Mucosa of rectum (tissue), 2 donors: ENCODE data around the gene HGFAC.

ENCODE experiments used
- H3K27ac ChIP-seq, 2 donors: one replicate each; pipeline ENCODE4 v1.7.0; 2013; ENCODE audit warnings: inconsistent platforms in 2 of 2, low read depth in 2 of 2, low read length in 2 of 2
- H3K27me3 ChIP-seq, 2 donors: one replicate each; pipeline ENCODE4 v1.7.0; 2013; ENCODE audit warnings: low read length in 2 of 2; ENCODE audit not compliant: control insufficient read depth in 2 of 2, insufficient read depth in 2 of 2
- H3K36me3 ChIP-seq, 2 donors: one replicate each; pipeline ENCODE4 v1.7.0; 2013; ENCODE audit warnings: low read length in 2 of 2; ENCODE audit not compliant: control insufficient read depth in 2 of 2, insufficient read depth in 2 of 2
- H3K4me1 ChIP-seq, 2 donors: one replicate each; pipeline ENCODE4 v1.7.0; 2013; ENCODE audit warnings: low read length in 2 of 2, mild to moderate bottlenecking in 1 of 2; ENCODE audit not compliant: control insufficient read depth in 2 of 2, insufficient read depth in 2 of 2
- H3K4me3 ChIP-seq, 2 donors: one replicate each; pipeline ENCODE4 v1.7.0; 2013; ENCODE audit warnings: low read length in 2 of 2
- H3K9ac ChIP-seq, 2 donors: one replicate each; pipeline ENCODE4 v1.7.0; 2013; ENCODE audit warnings: low read length in 2 of 2, low read depth in 1 of 2, mild to moderate bottlenecking in 1 of 2
- H3K9me3 ChIP-seq, 2 donors: one replicate each; pipeline ENCODE4 v1.7.0; 2013; ENCODE audit warnings: low read length in 2 of 2; ENCODE audit not compliant: control insufficient read depth in 2 of 2
- donor health status: healthy.
- donor health status: Normal muscosa, but diverticular disease.

The HGFAC gene

DNA sequence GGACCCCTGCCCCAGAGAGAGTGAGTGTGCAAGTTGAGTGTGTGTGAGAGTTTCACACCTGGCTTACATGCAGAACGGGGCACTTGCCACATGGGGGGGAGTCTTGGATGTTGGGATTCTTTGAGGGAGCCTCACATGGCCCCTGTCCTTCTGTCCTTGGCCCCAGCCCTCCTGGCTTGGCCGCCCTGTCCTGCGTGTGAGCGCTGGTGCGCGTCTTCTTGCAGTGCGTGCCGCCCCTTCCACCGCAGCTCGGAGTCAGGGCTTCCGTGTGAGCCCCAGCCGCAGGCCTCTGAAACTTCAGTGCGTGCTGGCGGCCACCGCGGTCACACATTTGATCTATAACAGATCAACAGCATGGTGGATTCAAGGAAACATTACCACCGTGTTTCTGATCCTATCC, 30.1 kb upstream of the HGFAC start:
- Histone ChIP-seq H3K27me3 (no peaks in the 10 kb centered on the region), H3K9ac (no peak overlapping the region), H3K36me3 (peaks cover 7% of the 10 kb centered on the region in 2 donors), H3K27ac (no peak overlapping the region), H3K4me3 (no peak overlapping the region), H3K4me1 (no peaks in the 10 kb centered on the region), H3K9me3 (no peaks in the 10 kb centered on the region)

DNA sequence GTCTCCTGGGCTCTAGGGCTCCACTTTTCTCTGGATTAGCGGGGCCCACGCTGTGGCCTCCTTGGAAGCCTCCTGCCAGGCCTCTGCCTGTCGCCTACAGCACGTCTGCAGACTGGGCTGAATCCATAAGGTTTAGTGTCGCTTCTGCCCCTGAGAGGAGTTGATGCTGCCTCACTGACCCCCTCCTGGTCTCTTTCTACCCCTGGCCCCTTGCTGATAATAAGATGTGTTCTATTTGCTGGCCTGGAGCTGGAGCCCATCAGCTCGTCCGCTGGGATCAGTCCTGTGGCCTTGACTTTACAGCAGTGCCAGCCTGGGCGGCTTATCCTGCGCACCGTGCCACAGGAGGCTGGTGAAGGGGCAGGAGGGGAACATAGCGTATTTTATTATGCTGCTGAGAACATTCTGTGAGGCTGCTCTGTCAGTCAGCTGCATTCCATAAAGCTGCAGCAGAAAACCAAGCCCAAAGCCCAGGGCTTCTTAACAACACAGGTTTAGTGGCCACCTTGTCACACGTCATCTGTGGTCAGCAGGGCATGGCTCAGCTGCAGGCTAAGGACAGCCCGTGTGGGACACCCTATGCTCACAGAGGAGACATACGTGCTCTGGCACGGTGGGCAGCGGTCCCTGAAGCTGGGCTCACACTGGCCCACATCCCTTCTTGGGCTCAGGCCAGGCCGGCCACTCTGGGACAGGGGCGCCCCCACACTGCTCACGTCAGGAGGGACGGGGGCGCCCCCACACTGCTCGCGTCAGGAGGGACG, 29.3 kb upstream of the HGFAC start:
- Histone ChIP-seq H3K9ac (no peak overlapping the region), H3K4me1 (no peaks in the 10 kb centered on the region), H3K27ac (no peak overlapping the region), H3K27me3 (no peaks in the 10 kb centered on the region), H3K4me3 (no peak overlapping the region), H3K9me3 (no peaks in the 10 kb centered on the region), H3K36me3 (peaks cover 12 to 15% of the 10 kb centered on the region in 2 donors)

DNA sequence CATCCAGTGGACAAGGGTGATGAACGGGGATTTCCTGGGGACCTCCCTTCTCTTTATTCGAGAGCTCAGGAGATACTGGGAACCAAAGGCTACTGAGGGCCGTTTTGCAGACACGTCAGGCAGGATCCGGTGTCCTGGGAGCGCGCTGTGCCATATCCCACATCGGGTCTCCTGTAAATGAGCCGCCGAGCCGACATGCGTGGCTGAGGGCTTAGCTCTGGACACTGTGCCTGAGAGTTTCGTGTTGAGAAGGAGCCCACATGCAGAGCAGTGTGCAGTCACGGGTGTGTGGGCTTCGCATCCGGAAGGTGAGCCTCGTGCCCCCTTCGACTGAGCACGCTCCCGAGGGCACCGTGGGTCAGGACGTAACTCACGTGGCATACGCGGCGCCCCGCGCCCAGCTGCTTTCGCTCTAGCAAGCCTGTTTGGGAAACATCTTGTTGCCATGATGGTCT, 28.5 kb upstream of the HGFAC start:
- H3K27me3 ChIP-seq = no peaks in the 10 kb centered on the region
- no peak overlapping the region for H3K27ac ChIP-seq
- H3K4me3 ChIP-seq = no peak overlapping the region
- no peak overlapping the region for H3K9ac ChIP-seq
- no peaks in the 10 kb centered on the region for H3K9me3 ChIP-seq
- H3K4me1 ChIP-seq = no peaks in the 10 kb centered on the region
- peaks cover 12 to 17% of the 10 kb centered on the region in 2 donors for H3K36me3 ChIP-seq

DNA sequence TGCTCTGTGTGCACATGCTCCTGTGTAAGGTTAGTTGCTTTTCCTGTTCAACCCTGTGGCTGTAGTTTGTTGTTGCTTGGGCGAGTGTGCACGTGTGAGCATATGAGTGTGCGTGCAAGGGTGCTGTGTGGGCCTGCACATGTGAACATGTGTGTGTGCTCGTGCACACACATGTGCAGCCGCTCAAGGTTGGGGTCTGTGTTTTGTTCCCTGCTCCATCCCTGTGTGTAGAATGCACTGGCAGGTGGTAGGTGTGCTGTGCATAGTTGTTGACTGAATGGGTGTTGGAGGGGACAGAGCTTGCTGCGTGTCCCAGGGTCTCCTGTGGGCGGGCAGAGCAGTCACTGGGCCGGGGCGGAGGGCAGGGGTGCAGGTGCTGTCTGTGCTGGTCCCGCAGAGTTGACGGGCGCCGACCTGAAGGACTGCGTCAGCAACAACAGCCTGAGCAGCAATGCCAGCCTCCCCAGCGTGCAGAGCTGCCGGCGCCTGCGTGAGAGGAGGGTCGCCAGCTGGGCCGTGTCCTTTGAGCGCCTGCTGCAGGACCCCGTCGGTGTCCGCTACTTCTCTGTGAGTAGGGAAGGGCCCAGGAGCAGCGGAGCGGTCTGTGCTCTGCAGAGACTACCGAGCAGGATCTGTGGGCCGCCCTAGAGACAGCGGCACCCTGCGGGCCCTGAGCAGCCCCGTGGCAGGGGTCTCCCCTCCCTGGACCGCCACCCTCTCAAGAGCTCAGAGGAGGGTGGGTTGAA, 27.9 kb upstream of the HGFAC start:
- Histone ChIP-seq H3K9me3 (no peaks in the 10 kb centered on the region), H3K9ac (no peak overlapping the region), H3K27me3 (no peaks in the 10 kb centered on the region), H3K36me3 (peaks cover 12 to 17% of the 10 kb centered on the region in 2 donors), H3K4me3 (no peak overlapping the region), H3K27ac (no peak overlapping the region), H3K4me1 (no peaks in the 10 kb centered on the region)

DNA sequence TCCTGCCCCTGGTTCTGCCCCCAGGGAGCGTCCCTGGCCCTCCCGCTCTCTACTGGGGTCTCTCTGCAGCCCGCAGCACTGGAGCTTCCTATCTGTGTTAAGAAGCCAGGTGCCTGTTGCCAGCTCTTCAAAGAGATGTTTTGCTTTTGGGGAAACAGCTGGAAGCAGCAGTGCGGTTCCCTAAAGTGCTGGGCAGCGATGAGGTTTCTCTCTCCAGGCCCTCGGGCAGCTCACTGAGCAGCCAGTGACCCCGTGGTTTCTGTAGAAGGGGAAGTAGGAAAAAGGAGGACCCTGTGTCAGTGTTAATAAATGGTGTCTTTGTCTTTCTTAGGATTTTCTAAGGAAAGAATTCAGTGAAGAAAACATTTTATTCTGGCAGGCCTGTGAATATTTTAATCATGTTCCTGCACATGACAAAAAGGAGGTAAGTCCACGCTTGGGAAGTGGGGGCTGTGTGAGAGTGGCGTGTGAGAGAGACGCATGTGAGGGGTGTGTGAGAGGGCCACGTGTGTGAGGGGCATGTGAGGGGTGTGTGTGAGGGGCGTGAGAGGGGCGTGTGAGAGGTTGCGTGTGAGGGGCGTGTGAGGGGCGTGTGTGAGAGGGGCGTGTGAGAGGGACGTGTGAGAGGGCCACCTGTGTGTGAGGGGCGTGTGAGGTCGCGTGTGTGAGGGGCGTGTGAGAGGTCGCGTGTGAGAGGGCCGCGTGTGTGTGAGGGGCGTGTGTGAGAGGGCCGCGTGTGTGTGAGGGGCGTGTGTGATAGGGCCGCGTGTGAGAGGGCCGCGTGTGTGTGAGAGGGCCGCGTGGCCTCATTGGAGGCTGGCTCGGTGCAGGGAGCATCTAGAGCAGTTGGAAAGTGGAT, 27.1 kb upstream of the HGFAC start:
- H3K9ac ChIP-seq = no peak overlapping the region
- H3K9me3 ChIP-seq = no peaks in the 10 kb centered on the region
- H3K4me3 ChIP-seq = no peak overlapping the region
- no peaks in the 10 kb centered on the region for H3K4me1 ChIP-seq
- peaks cover 12 to 17% of the 10 kb centered on the region in 2 donors for H3K36me3 ChIP-seq
- no peak overlapping the region for H3K27ac ChIP-seq
- H3K27me3 ChIP-seq = no peaks in the 10 kb centered on the region

DNA sequence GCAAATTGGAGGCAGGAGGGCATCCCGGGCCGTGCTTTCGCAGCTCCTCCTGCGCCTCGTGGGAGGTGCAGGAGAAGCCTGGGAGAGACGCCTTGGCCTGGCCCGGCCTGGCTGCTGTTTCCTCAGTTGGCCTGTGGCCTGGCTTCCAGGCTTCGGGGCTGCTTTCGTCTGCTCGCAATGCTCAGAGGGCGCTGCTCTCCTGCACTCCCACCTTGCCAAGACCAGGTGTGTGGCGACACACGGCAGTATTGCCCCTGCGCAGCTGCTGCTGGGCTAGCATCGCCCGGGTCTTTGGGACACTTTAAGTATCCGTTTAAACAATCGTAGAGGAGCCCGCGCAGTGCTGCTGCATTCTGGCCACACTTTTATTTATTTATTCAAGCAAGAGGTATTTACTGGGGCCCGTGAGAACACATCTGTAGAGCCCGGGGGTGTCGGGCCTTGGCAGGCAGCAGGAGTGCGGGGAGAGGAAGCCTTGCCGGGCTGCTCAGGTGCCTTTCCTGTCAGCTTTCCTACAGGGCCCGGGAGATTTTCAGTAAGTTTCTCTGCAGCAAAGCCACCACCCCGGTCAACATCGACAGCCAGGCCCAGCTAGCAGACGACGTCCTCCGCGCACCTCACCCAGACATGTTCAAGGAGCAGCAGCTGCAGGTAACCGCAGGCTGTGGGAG, 26.2 kb upstream of the HGFAC start:
- H3K9ac ChIP-seq = no peak overlapping the region
- H3K9me3 ChIP-seq = no peaks in the 10 kb centered on the region
- no peak overlapping the region for H3K27ac ChIP-seq
- H3K27me3 ChIP-seq = no peaks in the 10 kb centered on the region
- H3K4me1 ChIP-seq = no peaks in the 10 kb centered on the region
- peaks cover 12 to 19% of the 10 kb centered on the region in 2 donors for H3K36me3 ChIP-seq
- H3K4me3 ChIP-seq = no peak overlapping the region

DNA sequence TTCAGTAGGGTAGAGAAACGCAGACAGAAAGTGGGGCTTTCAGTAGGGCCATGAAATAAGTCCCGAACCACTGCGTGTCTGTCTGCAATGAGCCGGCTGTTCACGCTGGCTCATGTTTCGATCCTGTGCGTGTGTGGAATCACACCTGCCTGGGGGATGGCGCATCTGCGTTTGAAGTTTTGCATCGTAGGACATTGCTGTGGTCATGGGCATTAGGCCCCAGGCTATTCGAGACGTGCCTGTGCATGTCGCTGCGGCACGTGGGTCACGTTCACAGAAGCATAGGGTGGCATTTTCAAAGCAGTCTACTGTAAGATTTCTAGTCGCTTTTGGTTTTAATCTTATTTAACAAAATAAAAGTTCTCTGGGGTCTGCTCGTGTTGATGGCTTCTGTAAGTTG, 25.5 kb upstream of the HGFAC start:
- Histone ChIP-seq H3K4me3 (no peak overlapping the region), H3K4me1 (no peaks in the 10 kb centered on the region), H3K9ac (no peak overlapping the region), H3K27ac (no peak overlapping the region), H3K36me3 (peaks cover 12 to 19% of the 10 kb centered on the region in 2 donors), H3K27me3 (no peaks in the 10 kb centered on the region), H3K9me3 (no peaks in the 10 kb centered on the region)

DNA sequence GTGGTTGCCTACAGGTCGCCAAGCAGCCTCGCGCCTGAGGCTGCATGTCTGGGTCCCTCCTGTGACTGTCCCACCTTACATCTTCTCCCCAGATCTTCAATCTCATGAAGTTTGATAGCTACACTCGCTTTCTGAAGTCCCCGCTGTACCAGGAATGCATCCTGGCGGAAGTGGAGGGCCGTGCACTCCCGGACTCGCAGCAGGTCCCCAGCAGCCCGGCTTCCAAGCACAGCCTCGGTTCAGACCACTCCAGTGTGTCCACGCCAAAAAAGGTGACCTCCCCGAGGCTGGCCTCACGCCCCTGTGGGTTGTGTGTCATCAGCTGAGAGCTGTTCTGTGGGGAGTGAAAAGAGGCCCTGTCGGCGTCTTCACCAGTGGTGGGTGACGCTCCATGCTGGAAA, 24.9 kb upstream of the HGFAC start:
- Histone ChIP-seq H3K9me3 (no peaks in the 10 kb centered on the region), H3K27ac (no peak overlapping the region), H3K4me1 (no peaks in the 10 kb centered on the region), H3K36me3 (peaks cover 12 to 19% of the 10 kb centered on the region in 2 donors), H3K27me3 (no peaks in the 10 kb centered on the region), H3K4me3 (no peak overlapping the region), H3K9ac (no peak overlapping the region)

DNA sequence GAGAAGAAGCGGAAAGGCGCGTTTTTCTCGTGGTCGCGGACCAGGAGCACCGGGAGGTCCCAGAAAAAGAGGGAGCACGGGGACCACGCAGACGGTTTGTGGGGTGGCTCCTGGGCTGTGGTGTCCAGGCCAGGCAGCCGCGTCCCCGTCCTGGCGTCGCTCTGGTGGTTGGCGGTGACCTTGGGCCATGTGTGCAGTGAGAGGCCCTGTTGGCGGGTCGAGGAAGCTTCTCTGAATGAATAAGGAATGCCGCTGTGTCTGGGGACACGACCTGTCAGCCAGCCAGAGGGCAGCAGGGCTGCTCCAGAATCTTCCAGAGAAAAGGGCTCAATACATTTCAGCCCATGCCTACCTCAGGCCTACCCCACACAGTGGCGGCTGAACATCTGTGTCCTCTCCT, 24.3 kb upstream of the HGFAC start:
- Histone ChIP-seq H3K27ac (no peak overlapping the region), H3K9me3 (no peaks in the 10 kb centered on the region), H3K4me3 (no peak overlapping the region), H3K27me3 (no peaks in the 10 kb centered on the region), H3K9ac (no peak overlapping the region), H3K36me3 (peaks cover 14 to 19% of the 10 kb centered on the region in 2 donors), H3K4me1 (no peaks in the 10 kb centered on the region)
